ENCODE measurements around the gene ARL2BP. TPM values are rescaled to one million over a fixed set of nuclear protein-coding genes. Genes with fewer than 3 reads are reported as not detected.
A peak's percentile ranks its signal among the peaks of the same experiment; 100 is the strongest.

ARL2BP gene
- total RNA-seq, 1 experiment from 2014 or later, result 33.1 TPM

DNA sequence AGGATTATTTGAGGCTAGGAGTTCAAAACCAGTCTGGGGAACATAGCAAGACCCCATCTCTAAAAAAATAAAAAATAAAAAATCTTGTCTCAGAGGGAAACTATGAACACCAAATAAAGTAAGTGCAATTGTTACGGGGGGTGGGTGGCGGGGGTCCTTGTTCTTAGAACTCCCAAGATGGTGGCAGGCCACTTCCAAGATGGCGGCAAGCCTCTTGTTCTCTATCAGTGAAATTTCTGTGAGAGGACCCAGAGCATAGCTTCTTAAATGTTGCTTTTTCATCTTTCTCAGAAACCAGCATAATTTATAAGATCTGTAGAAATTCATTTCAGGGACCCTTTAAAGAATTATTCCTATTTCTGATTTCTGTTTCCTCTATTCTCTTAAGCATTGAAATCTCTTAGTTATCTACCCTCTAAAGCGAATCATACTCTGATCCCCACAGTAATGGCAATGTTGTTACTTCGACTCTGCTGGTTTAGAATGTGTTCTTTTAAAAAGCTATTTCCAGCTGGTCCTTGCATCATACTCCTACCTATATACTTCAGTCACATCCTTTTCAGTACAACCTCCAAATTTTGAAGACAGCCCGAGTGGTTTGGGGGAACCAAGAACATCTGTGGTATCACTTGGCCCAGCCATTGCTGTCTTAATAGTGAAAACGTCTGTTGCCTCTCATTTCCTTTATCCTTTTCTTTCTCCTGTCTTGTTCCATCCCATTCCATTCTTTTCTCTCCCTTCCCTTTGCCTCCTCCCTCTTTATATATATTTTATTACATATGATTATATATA lies 42.8 kb upstream of the ARL2BP start:
- BruUV-seq (replicated peaks), result no TSS peak
- H3K9me3 ChIP-seq (ENCODE audit: low read depth, low read length, poor library complexity, severe bottlenecking), result no peaks in the 10 kb centered on the region
- POLR2A ChIA-PET (ENCODE audit: low non-redundant PET), result no interaction called here
- H3K4me1 ChIP-seq (ENCODE audit: insufficient read depth, low read length, poor library complexity, severe bottlenecking), result no peaks in the 10 kb centered on the region
- TF ChIP-seq EZH2 (IDR thresholded peaks at IDR 0.05; ENCODE audit: borderline replicate concordance, low read depth, low read length, poor library complexity, severe bottlenecking) (no peak), CTCF (conservative IDR thresholded peaks at IDR 0.05; ENCODE audit: low read depth, low read length) (no peak)
- H3K36me3 ChIP-seq (ENCODE audit: insufficient read depth, low read length, poor library complexity, severe bottlenecking), result peaks cover 32% of the 10 kb centered on the region
- no peaks in the 10 kb centered on the region for H3K27me3 ChIP-seq (replicated peaks; ENCODE audit: insufficient read depth, low read depth, low read length, poor library complexity)
- CTCF ChIA-PET, result no interaction called here
- DNase-seq (ENCODE audit: low spot score), result no peak
- H3K4me3 ChIP-seq (ENCODE audit: low read depth, low read length, poor library complexity, severe bottlenecking), result no peak overlapping the region
- no peak overlapping the region for H3K27ac ChIP-seq (ENCODE audit: low read depth, low read length, poor library complexity, severe bottlenecking)
- intact Hi-C loops (cut with micrococcal nuclease; ENCODE audit: unreplicated experiment), result no loop called here

DNA sequence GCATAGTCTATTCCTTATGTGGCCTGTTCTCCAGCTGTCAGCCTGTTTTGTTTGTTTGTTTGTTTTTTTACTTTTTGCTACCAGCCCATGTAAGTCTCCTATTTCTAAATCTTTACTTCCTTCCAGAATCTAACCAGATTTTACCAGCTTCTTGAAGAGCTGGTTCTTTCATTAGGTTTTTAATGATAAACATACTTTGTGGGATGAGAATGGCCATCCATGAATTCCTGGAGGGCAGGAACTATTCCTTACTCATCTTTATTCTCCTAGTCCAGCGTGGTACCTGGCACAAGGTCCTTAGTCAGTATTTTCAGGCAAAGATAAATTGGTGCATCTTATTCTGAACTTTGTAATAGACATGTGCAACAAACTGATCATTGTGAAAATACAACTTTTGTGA lies 41.6 kb upstream of the ARL2BP start:
- DNase-seq (ENCODE audit: low spot score), result no peak
- POLR2A ChIA-PET (ENCODE audit: low non-redundant PET), result no interaction called here

DNA sequence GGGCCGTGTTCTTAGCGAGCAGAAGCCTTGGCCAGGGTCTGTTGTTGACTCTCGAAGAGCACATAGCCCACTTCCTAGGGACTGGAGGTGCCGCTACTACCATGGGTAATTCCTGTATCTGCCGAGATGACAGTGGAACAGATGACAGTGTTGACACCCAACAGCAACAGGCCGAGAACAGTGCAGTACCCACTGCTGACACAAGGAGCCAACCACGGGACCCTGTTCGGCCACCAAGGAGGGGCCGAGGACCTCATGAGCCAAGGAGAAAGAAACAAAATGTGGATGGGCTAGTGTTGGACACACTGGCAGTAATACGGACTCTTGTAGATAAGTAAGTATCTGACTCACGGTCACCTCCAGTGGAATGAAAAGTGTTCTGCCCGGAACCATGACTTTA lies 40.4 kb upstream of the ARL2BP start:
- peaks cover 48% of the 10 kb centered on the region for H3K36me3 ChIP-seq (ENCODE audit: insufficient read depth, low read length, poor library complexity, severe bottlenecking)
- no peaks in the 10 kb centered on the region for H3K27me3 ChIP-seq (replicated peaks; ENCODE audit: insufficient read depth, low read depth, low read length, poor library complexity)
- no peak overlapping the region for H3K4me3 ChIP-seq (ENCODE audit: low read depth, low read length, poor library complexity, severe bottlenecking)
- CTCF ChIA-PET, result no interaction called here
- TF ChIP-seq EZH2 (IDR thresholded peaks at IDR 0.05; ENCODE audit: borderline replicate concordance, low read depth, low read length, poor library complexity, severe bottlenecking), result no peak
- no peak for TF ChIP-seq CTCF (conservative IDR thresholded peaks at IDR 0.05; ENCODE audit: low read depth, low read length)
- TSS peak; percentile 40 for BruUV-seq (replicated peaks)
- H3K27ac ChIP-seq (ENCODE audit: low read depth, low read length, poor library complexity, severe bottlenecking), result no peak overlapping the region
- POLR2A ChIA-PET (ENCODE audit: low non-redundant PET), result no interaction called here
- H3K9me3 ChIP-seq (ENCODE audit: low read depth, low read length, poor library complexity, severe bottlenecking), result no peaks in the 10 kb centered on the region
- no peak for DNase-seq (ENCODE audit: low spot score)
- no peaks in the 10 kb centered on the region for H3K4me1 ChIP-seq (ENCODE audit: insufficient read depth, low read length, poor library complexity, severe bottlenecking)
- intact Hi-C loops (cut with micrococcal nuclease; ENCODE audit: unreplicated experiment), result no loop called here

More for the DNA sequence above, 41.6 kb upstream of the ARL2BP start:
- BruUV-seq (replicated peaks), result no TSS peak
- H3K27me3 ChIP-seq (replicated peaks; ENCODE audit: insufficient read depth, low read depth, low read length, poor library complexity), result no peaks in the 10 kb centered on the region
- H3K27ac ChIP-seq (ENCODE audit: low read depth, low read length, poor library complexity, severe bottlenecking), result no peak overlapping the region
- H3K4me1 ChIP-seq (ENCODE audit: insufficient read depth, low read length, poor library complexity, severe bottlenecking), result no peaks in the 10 kb centered on the region
- H3K9me3 ChIP-seq (ENCODE audit: low read depth, low read length, poor library complexity, severe bottlenecking), result no peaks in the 10 kb centered on the region
- peaks cover 37% of the 10 kb centered on the region for H3K36me3 ChIP-seq (ENCODE audit: insufficient read depth, low read length, poor library complexity, severe bottlenecking)
- H3K4me3 ChIP-seq (ENCODE audit: low read depth, low read length, poor library complexity, severe bottlenecking), result no peak overlapping the region
- CTCF ChIA-PET, result no interaction called here
- TF ChIP-seq CTCF (conservative IDR thresholded peaks at IDR 0.05; ENCODE audit: low read depth, low read length) (no peak), EZH2 (IDR thresholded peaks at IDR 0.05; ENCODE audit: borderline replicate concordance, low read depth, low read length, poor library complexity, severe bottlenecking) (no peak)
- intact Hi-C loops (cut with micrococcal nuclease; ENCODE audit: unreplicated experiment), result no loop called here
